H9 (cell line): ENCODE measurements around the gene THAP2. TPM values are rescaled to one million over a fixed set of nuclear protein-coding genes. Genes with fewer than 3 reads are reported as not detected.
A peak's percentile ranks its signal among the peaks of the same experiment; 100 is the strongest.

Experiments used
- DNase-seq: peaks from one replicate; pipeline ENCODE4 v3.0.0-alpha.2; 2017
- H2AFZ ChIP-seq: one replicate; pipeline ENCODE4 v1.6.1; 2013; ENCODE audit warnings: mild to moderate bottlenecking, low read length, control low read depth, moderate library complexity
- H2AK5ac ChIP-seq: 2 replicates; pipeline ENCODE4 v1.6.1; 2013; ENCODE audit warnings: low read length, control low read depth, mixed read lengths; ENCODE audit not compliant: insufficient read length
- H2BK120ac ChIP-seq: one replicate; pipeline ENCODE4 v1.6.1; 2013; ENCODE audit warnings: low read depth, mild to moderate bottlenecking, low read length, control low read depth, inconsistent platforms; ENCODE audit not compliant: poor library complexity, severe bottlenecking
- H2BK12ac ChIP-seq: 2 replicates; pipeline ENCODE4 v1.6.1; 2013; ENCODE audit warnings: low read length, control low read depth, mixed read lengths, low read depth; ENCODE audit not compliant: insufficient read length
- H2BK15ac ChIP-seq: 2 replicates; pipeline ENCODE4 v1.6.1; 2013; ENCODE audit warnings: low read depth, low read length, control low read depth
- H2BK20ac ChIP-seq: one replicate; pipeline ENCODE4 v1.6.1; 2013; ENCODE audit warnings: low read depth, mild to moderate bottlenecking, low read length, control low read depth, inconsistent platforms; ENCODE audit not compliant: poor library complexity, severe bottlenecking
- H2BK5ac ChIP-seq: 2 replicates; pipeline ENCODE4 v1.6.1; 2013; ENCODE audit warnings: low read length, control low read depth, mixed read lengths; ENCODE audit not compliant: insufficient read length
- H3K14ac ChIP-seq: 2 replicates; pipeline ENCODE4 v1.6.1; 2013; ENCODE audit warnings: low read length, control low read depth; ENCODE audit not compliant: insufficient read depth
- H3K18ac ChIP-seq: 2 replicates; pipeline ENCODE4 v1.6.1; 2013; ENCODE audit warnings: low read depth, mild to moderate bottlenecking, mixed read lengths, low read length, control low read depth; ENCODE audit not compliant: insufficient read length
- H3K23ac ChIP-seq: 2 replicates; pipeline ENCODE4 v1.6.1; 2013; ENCODE audit warnings: low read length, control low read depth, mixed read lengths, low read depth; ENCODE audit not compliant: insufficient read length
- H3K23me2 ChIP-seq: 2 replicates; pipeline ENCODE4 v1.6.1; 2013; ENCODE audit warnings: low read depth, mild to moderate bottlenecking, mixed read lengths, low read length, control low read depth; ENCODE audit not compliant: insufficient read length, poor library complexity, severe bottlenecking
- H3K27ac ChIP-seq: 2 replicates; pipeline ENCODE4 v1.5.1; 2013; ENCODE audit warnings: low read length, control low read depth, mixed read lengths, low read depth; ENCODE audit not compliant: insufficient read length
- H3K27me3 ChIP-seq: 2 replicates; pipeline ENCODE4 v1.6.1; 2013; ENCODE audit warnings: low read length, control low read depth, inconsistent platforms; ENCODE audit not compliant: insufficient read depth
- H3K4ac ChIP-seq: 2 replicates; pipeline ENCODE4 v1.6.1; 2013; ENCODE audit warnings: low read depth, mild to moderate bottlenecking, control low read depth, inconsistent platforms, low read length, moderate library complexity
- H3K4me1 ChIP-seq: 2 replicates; pipeline ENCODE4 v1.6.1; 2013; ENCODE audit warnings: low read length, control low read depth, inconsistent platforms; ENCODE audit not compliant: insufficient read depth
- H3K4me2 ChIP-seq: 2 replicates; pipeline ENCODE4 v1.6.1; 2013; ENCODE audit warnings: low read length, control low read depth, mixed read lengths; ENCODE audit not compliant: insufficient read length, insufficient read depth
- H3K56ac ChIP-seq: 2 replicates; pipeline ENCODE4 v1.6.1; 2013; ENCODE audit warnings: low read depth, mild to moderate bottlenecking, mixed read lengths, low read length, control low read depth; ENCODE audit not compliant: insufficient read length
- H3K79me1 ChIP-seq: 2 replicates; pipeline ENCODE4 v1.6.1; 2013; ENCODE audit warnings: low read depth, mild to moderate bottlenecking, moderate library complexity, low read length, control low read depth, inconsistent platforms; ENCODE audit not compliant: insufficient read depth, poor library complexity, severe bottlenecking
- H3K79me2 ChIP-seq: 2 replicates; pipeline ENCODE4 v1.6.1; 2013; ENCODE audit warnings: low read length, control low read depth, inconsistent platforms; ENCODE audit not compliant: insufficient read depth
- H3K9ac ChIP-seq: 2 replicates; pipeline ENCODE4 v1.6.1; 2013; ENCODE audit warnings: low read length, control low read depth, mixed read lengths; ENCODE audit not compliant: insufficient read length; ENCODE audit errors: extremely low read depth
- H3K9me3 ChIP-seq: one replicate; pipeline ENCODE4 v1.6.1; 2013; ENCODE audit warnings: low read depth, low read length, inconsistent platforms; ENCODE audit not compliant: control insufficient read depth
- H3T11ph ChIP-seq: one replicate; pipeline ENCODE4 v1.6.1; 2013; ENCODE audit warnings: mild to moderate bottlenecking, low read length, control low read depth, inconsistent platforms
- H4K20me1 ChIP-seq: one replicate; pipeline ENCODE4 v1.6.1; 2013; ENCODE audit not compliant: control insufficient read depth, insufficient read length, insufficient read depth
- H4K5ac ChIP-seq: 2 replicates; pipeline ENCODE4 v1.6.1; 2013; ENCODE audit warnings: low read depth, mild to moderate bottlenecking, mixed read lengths, low read length, control low read depth; ENCODE audit not compliant: insufficient read length
- H4K8ac ChIP-seq: replicated peaks from 2 replicates; pipeline ENCODE4 v1.6.1; 2013; ENCODE audit warnings: low read length, control low read depth, mixed read lengths, low read depth; ENCODE audit not compliant: insufficient read length
- H4K91ac ChIP-seq: 2 replicates; pipeline ENCODE4 v1.6.1; 2013; ENCODE audit warnings: low read depth, mild to moderate bottlenecking, moderate library complexity, mixed read lengths, low read length, control low read depth; ENCODE audit not compliant: insufficient read length
- H3K27ac Mint-ChIP-seq, 3 experiments: 2 replicates in 2 of 3; 3 replicates in 1 of 3; pipeline ENCODE4 v1.8.0; 2020 to 2021; ENCODE audit warnings: mixed read lengths in 3 of 3, mild to moderate bottlenecking in 1 of 3, moderate library complexity in 1 of 3
- H3K27me3 Mint-ChIP-seq: 2 replicates; pipeline ENCODE4 v1.8.0; 2021; ENCODE audit warnings: low read depth, mild to moderate bottlenecking, moderate library complexity, mixed read lengths
- H3K36me3 Mint-ChIP-seq, 3 experiments: 2 replicates in 2 of 3; 3 replicates in 1 of 3; pipeline ENCODE4 v1.8.0; 2020 to 2021; ENCODE audit warnings: low read depth in 3 of 3, mixed read lengths in 3 of 3; ENCODE audit not compliant: insufficient read depth in 1 of 3
- H3K4me1 Mint-ChIP-seq, 2 experiments: 2 replicates each; pipeline ENCODE4 v1.8.0; 2020; ENCODE audit warnings: mixed read lengths in 2 of 2
- H3K4me3 Mint-ChIP-seq, 2 experiments: 2 replicates in 1 of 2; 3 replicates in 1 of 2; pipeline ENCODE4 v1.8.0; 2020 to 2021; ENCODE audit warnings: mild to moderate bottlenecking in 2 of 2, mixed read lengths in 2 of 2, moderate library complexity in 1 of 2
- H3K9me3 Mint-ChIP-seq, 2 experiments: 2 replicates in 1 of 2; 3 replicates in 1 of 2; pipeline ENCODE4 v1.8.0; 2020; ENCODE audit warnings: mild to moderate bottlenecking in 2 of 2, mixed read lengths in 2 of 2, moderate library complexity in 1 of 2
- CTCF ChIP-seq: fragments of 200-600 bp; sonication (generic); conservative IDR thresholded peaks from 3 replicates; pipeline ENCODE4 v1.8.0; 2021; ENCODE audit warnings: antibody characterized with exemption, mild to moderate bottlenecking
- WGBS: extraction: QIAGEN DNeasy Blood & Tissue Kit; methylation state at CpG from one replicate; pipeline ENCODE4 v1.1.7; 2013; ENCODE audit warnings: missing lambda C conversion rate, low lambda C conversion rate, mixed read lengths; ENCODE audit not compliant: insufficient read length; ENCODE audit errors: extremely low coverage; 5-methylcytosine and 5-hydroxymethylcytosine counted together
- total RNA-seq: library from RNA; stranded (reverse); gene quantifications from 2 replicates; pipeline ENCODE4 v1.2.1, GENCODE V29; 2021

The THAP2 gene
- total RNA-seq, 1 experiment from 2014 or later = 3.7 TPM

GRCh38 chr12:71636704-71637115 is 27.4 kb upstream of the THAP2 start:
- H3K56ac ChIP-seq = no peak overlapping the region
- H3K79me1 ChIP-seq = no peaks in the 10 kb centered on the region
- DNase-seq = no peak
- H4K91ac ChIP-seq = no peak overlapping the region
- no CpG with 5 or more reads among the region's 3 CpGs for WGBS
- no peak overlapping the region for H4K5ac ChIP-seq
- H2BK20ac ChIP-seq = no peak overlapping the region
- H3K79me2 ChIP-seq = no peaks in the 10 kb centered on the region
- H3K4me1 ChIP-seq = no peaks in the 10 kb centered on the region
- no peak overlapping the region for H3K14ac ChIP-seq
- Mint-ChIP-seq H3K27ac (peak overlapping the region in 1 of 3 experiments; percentile 79; a peak in 3 of 7 replicates), H3K36me3 (peaks cover 23 to 79% (median 57%) of the 10 kb centered on the region in 3 experiments; a peak in 6 of 7 replicates), H3K4me1 (no peaks in the 10 kb centered on the region), H3K27me3 (no peaks in the 10 kb centered on the region), H3K9me3 (no peaks in the 10 kb centered on the region), H3K4me3 (no peak overlapping the region)
- no peak overlapping the region for H4K8ac ChIP-seq
- H3K9me3 ChIP-seq = no peaks in the 10 kb centered on the region
- no peak overlapping the region for H2BK5ac ChIP-seq
- H3T11ph ChIP-seq = no peak overlapping the region
- no peak overlapping the region for H2BK120ac ChIP-seq
- H2AK5ac ChIP-seq = no peak overlapping the region
- no peak overlapping the region for H3K4me2 ChIP-seq
- no peak overlapping the region for H3K4ac ChIP-seq
- H2BK12ac ChIP-seq = no peak overlapping the region
- H3K18ac ChIP-seq = no peak overlapping the region
- H3K9ac ChIP-seq = no peak overlapping the region
- no peak overlapping the region for H3K23ac ChIP-seq
- TF ChIP-seq CTCF = peak; percentile 83
- H2BK15ac ChIP-seq = no peak overlapping the region
- no peak overlapping the region for H3K27ac ChIP-seq
- H2AFZ ChIP-seq = no peak overlapping the region
- no peaks in the 10 kb centered on the region for H4K20me1 ChIP-seq
- no peaks in the 10 kb centered on the region for H3K23me2 ChIP-seq
- no peaks in the 10 kb centered on the region for H3K27me3 ChIP-seq
